RWPE2 (cell line): ENCODE data around the gene PLXNC1.

Source experiments
- ATAC-seq: fragments of 200-7000 bp; cut with Tn5 transposase; 3 replicates; pipeline ENCODE4 v1.9.1; 2021; ENCODE audit warnings: low read depth
- DNase-seq: peaks from one replicate; pipeline ENCODE4 v3.0.0-alpha.2; 2020; ENCODE audit warnings: low spot score
- H3K27ac ChIP-seq: fragments of 450-650 bp; 2 replicates; pipeline ENCODE4 v1.5.1; 2017; ENCODE audit warnings: mild to moderate bottlenecking; ENCODE audit not compliant: poor library complexity, severe bottlenecking
- H3K27me3 ChIP-seq: fragments of 250-450 bp; sonication (Bioruptor Pico); 2 replicates; pipeline ENCODE4 v1.5.1; 2021; ENCODE audit warnings: mild to moderate bottlenecking, moderate library complexity; ENCODE audit not compliant: insufficient read depth, poor library complexity, severe bottlenecking
- H3K36me3 ChIP-seq: fragments of 250-450 bp; sonication (Bioruptor Pico); 2 replicates; pipeline ENCODE4 v1.5.1; 2020; ENCODE audit warnings: low read depth, mild to moderate bottlenecking, moderate library complexity
- H3K4me1 ChIP-seq: fragments of 250-450 bp; sonication (Bioruptor Pico); 2 replicates; pipeline ENCODE4 v1.5.1; 2021; ENCODE audit warnings: mild to moderate bottlenecking, moderate library complexity; ENCODE audit not compliant: insufficient read depth, poor library complexity, severe bottlenecking
- H3K4me3 ChIP-seq: fragments of 250-450 bp; sonication (Bioruptor Pico); 2 replicates; pipeline ENCODE4 v1.5.1; 2021; ENCODE audit warnings: mild to moderate bottlenecking, moderate library complexity; ENCODE audit not compliant: severe bottlenecking
- H3K9me3 ChIP-seq: fragments of 250-450 bp; sonication (Bioruptor Pico); 2 replicates; pipeline ENCODE4 v1.5.1; 2021; ENCODE audit warnings: mild to moderate bottlenecking, moderate library complexity; ENCODE audit not compliant: severe bottlenecking
- CTCF ChIP-seq: fragments of 450-650 bp; IDR thresholded peaks from one replicate; pipeline ENCODE4 v1.5.1; 2017; ENCODE audit warnings: mild to moderate bottlenecking, moderate library complexity; ENCODE audit not compliant: poor library complexity, severe bottlenecking

The PLXNC1 gene

GRCh38 chr12:94269316-94269999, 121.1 kb downstream of the PLXNC1 start:
- H3K9me3 ChIP-seq, result no peaks in the 10 kb centered on the region
- H3K4me1 ChIP-seq, result no peaks in the 10 kb centered on the region
- TF ChIP-seq CTCF, result no peak
- DNase-seq, result no peak
- H3K4me3 ChIP-seq, result no peak overlapping the region
- no peaks in the 10 kb centered on the region for H3K27me3 ChIP-seq
- no peak for ATAC-seq
- no peak overlapping the region for H3K27ac ChIP-seq
- no peaks in the 10 kb centered on the region for H3K36me3 ChIP-seq

- H3K27ac ChIP-seq, result no peak overlapping the region
- no peak for DNase-seq
These were observed 123.0 kb downstream of the PLXNC1 start for GRCh38 chr12:94271351-94271750.

GRCh38 chr12:94272280-94272679, 123.9 kb downstream of the PLXNC1 start:
- no peak overlapping the region for H3K27ac ChIP-seq
- H3K4me1 ChIP-seq, result no peaks in the 10 kb centered on the region
- DNase-seq (no peak), ATAC-seq (no peak)
- no peak for TF ChIP-seq CTCF
- no peaks in the 10 kb centered on the region for H3K9me3 ChIP-seq
- H3K27me3 ChIP-seq, result no peaks in the 10 kb centered on the region
- H3K36me3 ChIP-seq, result no peaks in the 10 kb centered on the region
- H3K4me3 ChIP-seq, result no peak overlapping the region

More at GRCh38 chr12:94271351-94271750, 123.0 kb downstream of the PLXNC1 start:
- Histone ChIP-seq H3K36me3 (no peaks in the 10 kb centered on the region), H3K4me1 (no peaks in the 10 kb centered on the region), H3K27me3 (no peaks in the 10 kb centered on the region), H3K4me3 (no peak overlapping the region), H3K9me3 (no peaks in the 10 kb centered on the region)
- ATAC-seq, result no peak
- no peak for TF ChIP-seq CTCF

GRCh38 chr12:94273272-94273671, 124.9 kb downstream of the PLXNC1 start:
- no peak for TF ChIP-seq CTCF
- no peak for DNase-seq
- Histone ChIP-seq H3K4me1 (no peaks in the 10 kb centered on the region), H3K9me3 (no peaks in the 10 kb centered on the region), H3K27me3 (no peaks in the 10 kb centered on the region), H3K4me3 (no peak overlapping the region), H3K36me3 (no peaks in the 10 kb centered on the region), H3K27ac (no peak overlapping the region)
- no peak for ATAC-seq

GRCh38 chr12:94276725-94277124, 128.3 kb downstream of the PLXNC1 start:
- H3K36me3 ChIP-seq, result no peaks in the 10 kb centered on the region
- no peak overlapping the region for H3K4me3 ChIP-seq
- H3K4me1 ChIP-seq, result no peaks in the 10 kb centered on the region
- no peaks in the 10 kb centered on the region for H3K27me3 ChIP-seq
- TF ChIP-seq CTCF, result no peak
- ATAC-seq (no peak), DNase-seq (no peak)
- H3K27ac ChIP-seq, result no peak overlapping the region
- no peaks in the 10 kb centered on the region for H3K9me3 ChIP-seq
